Erythroblast (primary cell): ENCODE results near the gene CCDC192.

Experiments used
- DNase-seq, 2 experiments: peaks; one replicate each; lab custom pipeline; 2025; lab: John Stamatoyannopoulos, UW
- GATA1 ChIP-seq: IDR thresholded peaks from 2 replicates; pipeline ENCODE4 v1.6.1; 2011; ENCODE audit warnings: low read depth, mild to moderate bottlenecking, control low read depth, low read length, moderate library complexity
- POLR2A ChIP-seq: IDR thresholded peaks from 2 replicates; pipeline ENCODE4 v1.6.1; 2011; ENCODE audit warnings: mild to moderate bottlenecking, low read length

Gene CCDC192

DNA sequence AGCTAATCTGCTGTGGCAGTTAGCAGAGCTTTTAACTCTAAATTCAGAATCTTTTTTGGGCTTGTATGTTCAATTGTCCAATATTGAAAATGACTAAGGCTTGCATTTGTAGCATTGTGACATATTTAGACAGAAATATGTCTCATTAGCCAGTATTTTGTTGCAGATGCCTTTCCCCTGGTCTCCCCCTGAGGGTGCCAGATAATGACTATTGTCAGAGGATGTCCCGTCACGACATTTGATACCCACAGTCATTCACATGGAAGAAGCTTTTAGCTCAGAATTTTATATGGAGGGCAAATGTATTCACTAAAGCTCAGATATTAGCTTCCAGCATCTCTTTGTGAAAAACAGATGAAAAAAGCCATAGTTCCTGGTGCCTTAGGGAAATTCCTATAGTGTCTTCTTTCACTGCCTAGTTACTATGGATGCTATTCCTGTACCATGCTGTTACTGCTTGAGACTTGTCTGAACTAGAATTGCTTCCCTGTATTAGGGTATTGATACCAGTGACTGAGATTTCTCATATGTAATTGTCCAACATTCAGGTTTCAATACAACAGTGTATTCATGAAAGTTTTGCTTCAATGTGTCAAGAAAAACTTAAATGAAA is 96.2 kb downstream of the CCDC192 start:
- no peak for DNase-seq

DNA sequence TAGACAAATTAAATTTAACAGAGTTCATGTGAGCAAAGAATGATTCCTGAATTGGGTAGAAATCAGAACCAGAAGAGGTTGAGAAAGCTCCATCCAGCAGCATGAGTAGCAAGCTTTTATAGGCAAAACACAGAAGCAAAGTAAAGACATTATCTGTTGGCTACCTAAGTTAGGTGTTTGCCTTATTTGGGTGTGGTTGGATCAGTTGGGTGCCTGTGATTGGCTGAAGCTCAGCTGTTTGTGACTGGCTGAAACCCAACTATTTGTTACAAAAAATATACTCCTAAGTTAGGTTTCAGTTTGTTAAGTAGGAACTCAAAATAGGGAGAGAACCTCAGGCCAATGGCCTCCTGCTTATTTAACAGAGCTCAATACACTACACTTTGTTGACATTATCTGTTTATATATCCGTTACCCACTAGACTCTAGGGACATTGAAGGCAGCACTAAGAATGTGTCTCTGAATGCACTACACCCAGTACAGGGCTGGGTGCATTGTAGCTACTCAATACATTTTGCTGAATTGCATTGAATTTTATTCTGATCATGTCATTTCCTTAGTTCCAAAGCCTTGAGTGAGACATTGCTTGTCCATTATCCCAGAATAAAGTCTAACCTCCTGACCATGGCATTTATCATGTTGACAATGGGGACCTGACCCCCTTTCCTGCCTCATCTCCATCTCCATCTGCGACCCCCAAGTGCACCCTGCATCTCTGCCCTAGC is 98.7 kb downstream of the CCDC192 start:
- no peak for TF ChIP-seq POLR2A
- TF ChIP-seq GATA1: no peak
- no peak for DNase-seq

More for the DNA sequence above, 96.2 kb downstream of the CCDC192 start:
- TF ChIP-seq GATA1 (no peak), POLR2A (no peak)

DNA sequence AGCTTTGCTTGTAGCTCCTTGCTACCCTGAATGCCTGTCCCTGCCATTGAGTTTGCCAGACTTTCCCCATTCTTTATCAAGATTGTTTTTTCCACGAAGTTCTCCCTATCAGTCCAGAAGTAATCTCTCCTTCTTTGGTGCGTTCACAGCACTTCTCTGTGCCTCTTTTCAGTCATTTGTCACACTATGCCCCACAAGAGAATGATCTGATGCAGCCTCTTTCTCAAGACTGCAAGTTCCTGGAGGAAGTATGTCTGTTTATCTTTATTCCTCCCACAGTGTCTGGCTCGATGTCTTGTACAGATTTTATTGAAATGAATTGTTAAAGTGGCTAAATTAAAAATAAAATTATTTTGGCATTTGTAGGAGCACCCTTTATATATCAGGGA is 99.3 kb downstream of the CCDC192 start:
- no peak for DNase-seq
- TF ChIP-seq GATA1: no peak
- TF ChIP-seq POLR2A: no peak

DNA sequence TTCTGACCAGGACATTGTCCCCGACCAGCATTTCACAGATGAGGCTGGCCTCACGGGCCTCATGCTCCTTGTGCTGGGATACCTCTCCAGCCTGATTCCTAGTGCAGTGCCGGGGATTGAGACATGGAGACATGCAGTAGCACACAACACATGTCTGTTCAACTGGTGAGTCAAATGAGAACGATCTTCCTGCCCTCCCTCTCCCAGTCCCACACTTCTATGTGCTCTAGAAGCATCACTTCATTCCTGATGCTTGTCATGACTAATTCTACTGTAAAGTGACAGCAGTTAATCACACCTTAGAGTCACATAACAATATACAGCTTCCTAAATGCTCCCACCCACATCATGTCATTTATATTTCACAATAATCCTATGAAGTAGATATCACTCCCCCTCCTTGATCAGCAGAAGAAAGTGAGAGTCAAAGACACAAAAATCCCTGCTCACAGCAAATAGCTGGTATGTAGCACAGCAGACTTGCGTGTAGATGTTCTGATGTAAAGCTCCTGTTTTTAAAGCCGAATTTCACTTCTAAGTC is 101.8 kb downstream of the CCDC192 start:
- no peak for DNase-seq
- TF ChIP-seq GATA1 (no peak), POLR2A (no peak)

DNA sequence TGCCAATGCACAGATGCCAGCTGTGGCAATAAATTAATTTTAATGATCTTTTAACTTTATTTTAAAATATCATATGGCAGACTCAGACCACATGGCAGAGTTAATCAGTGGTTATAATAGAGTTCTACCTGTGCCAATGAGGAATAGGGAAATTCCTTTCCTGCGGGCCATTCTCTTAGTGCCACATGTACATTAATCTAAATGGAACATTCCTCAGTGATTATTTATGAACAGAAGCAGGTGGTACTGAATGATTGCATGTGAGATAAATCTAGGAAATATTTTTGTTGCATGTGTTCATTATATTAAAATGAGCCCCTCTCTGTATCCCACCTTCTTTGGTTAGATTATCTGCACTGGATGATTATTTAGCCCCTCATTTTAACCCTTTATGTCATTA is 102.3 kb downstream of the CCDC192 start:
- DNase-seq: no peak
- TF ChIP-seq POLR2A (no peak), GATA1 (no peak)

DNA sequence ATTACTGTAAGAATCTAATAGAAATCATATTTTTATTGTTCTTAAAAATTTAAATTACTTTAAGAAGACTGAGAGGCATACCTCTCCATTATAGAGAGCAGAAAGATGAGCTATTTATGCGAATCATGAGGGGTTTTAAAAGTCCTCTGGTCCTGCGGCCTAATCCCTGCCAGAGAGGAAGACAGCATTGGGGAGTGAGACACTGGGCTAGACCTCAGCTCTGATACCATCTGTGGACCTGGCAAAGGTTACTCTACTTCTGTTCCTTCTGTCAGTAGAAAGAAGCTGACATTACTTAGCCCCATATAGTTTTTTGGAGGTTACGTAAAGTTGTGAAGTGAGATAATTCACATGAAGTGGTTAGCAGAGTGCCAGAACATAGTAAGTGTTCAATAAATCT is 103.6 kb downstream of the CCDC192 start:
- TF ChIP-seq POLR2A (no peak), GATA1 (no peak)
- DNase-seq: no peak

DNA sequence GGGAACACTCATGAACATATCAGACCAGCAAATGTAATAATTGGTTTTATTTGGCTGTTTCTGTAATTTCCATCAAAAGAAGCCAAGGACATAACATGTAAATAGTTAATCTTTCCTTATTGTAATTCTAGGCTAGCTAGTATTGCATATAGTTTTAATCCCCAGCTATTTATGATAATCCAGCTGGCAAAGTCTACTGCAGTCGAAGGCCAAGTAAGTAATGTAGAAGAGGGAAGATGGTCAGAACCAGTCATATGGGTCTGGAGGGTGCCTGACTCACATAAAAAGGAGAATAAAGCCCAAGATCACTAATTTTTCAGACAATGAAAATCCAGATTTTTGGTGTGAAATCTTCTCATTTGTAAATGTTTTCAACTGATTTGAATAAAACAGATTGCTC is 106.3 kb downstream of the CCDC192 start:
- no peak for TF ChIP-seq GATA1
- TF ChIP-seq POLR2A: no peak
- no peak for DNase-seq

DNA sequence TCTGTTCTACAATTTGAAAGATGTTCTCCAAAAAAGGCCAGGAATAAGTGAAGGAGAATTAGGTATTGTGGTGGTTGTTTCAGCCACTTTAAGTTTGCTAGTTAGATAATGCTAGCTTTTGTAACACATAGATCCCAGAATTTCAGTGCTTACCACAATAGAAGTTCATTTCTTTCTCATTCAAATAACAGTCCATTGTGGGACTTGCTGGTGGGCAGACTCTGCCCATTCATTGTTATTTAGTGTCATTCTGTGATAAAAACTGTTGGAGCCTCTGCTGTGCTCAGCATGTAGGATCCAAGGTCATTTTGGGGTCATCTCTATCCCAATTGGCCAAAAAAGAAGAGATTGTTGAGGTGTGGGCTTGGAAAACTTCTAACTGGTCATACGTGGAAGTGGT is 106.8 kb downstream of the CCDC192 start:
- TF ChIP-seq POLR2A (no peak), GATA1 (no peak)
- no peak for DNase-seq

DNA sequence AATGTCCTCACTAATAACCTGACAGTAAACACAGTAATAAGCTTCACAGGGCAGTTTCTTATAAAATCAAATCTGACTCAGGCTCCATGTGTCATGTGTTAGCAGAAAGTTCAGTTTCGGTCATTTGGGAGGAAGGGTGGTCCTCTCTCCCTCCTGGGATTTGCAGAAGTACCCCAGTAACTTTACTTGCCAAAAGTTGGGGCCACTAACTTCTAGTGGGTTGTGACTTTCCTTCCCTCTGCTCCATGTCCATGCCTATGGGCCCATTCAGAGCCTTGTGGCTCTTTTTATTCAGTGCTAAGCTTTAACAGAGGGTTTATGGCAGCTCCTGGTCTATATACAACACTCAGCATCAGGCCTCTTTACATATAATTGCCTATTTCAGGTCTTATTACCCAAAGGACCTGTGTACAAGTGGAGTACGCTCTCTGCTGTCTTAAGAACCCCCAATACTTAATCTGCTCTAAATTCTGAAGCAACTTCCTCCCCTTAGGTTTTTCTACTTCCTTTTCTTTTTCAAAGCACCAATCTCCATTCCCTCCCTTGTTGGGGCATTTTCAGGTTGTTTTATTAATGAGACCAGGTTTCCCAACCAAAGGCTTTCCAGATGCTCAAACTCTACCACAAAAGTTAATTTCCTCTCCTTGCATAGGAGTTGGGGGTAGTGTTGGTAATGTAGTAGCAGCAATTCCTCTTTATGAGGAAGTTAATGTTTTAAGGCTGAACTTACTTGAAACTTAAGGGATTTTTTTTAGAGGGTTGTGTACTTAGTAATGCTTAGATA is 107.7 kb downstream of the CCDC192 start:
- no peak for DNase-seq
- no peak for TF ChIP-seq POLR2A
- no peak for TF ChIP-seq GATA1

DNA sequence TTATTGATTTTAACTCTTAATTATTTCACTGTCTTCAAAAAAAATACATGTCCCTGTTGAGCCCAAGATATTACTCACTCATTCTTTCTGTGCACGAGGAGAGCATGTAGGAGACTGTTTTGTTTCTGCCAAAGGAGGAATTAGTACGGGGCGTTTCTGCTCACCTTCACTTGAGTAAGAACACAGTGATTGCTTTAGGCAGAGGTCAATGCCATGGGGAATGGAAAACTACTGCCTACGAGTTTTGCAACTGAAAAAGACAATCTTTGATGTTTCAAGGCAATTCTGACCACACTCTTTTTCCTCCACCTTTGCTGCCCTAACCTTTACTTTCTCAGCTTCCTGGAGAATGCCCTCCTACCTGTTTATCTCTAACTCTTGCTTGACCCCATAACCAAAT is 109.4 kb downstream of the CCDC192 start:
- no peak for TF ChIP-seq POLR2A
- no peak for TF ChIP-seq GATA1
- DNase-seq: no peak

DNA sequence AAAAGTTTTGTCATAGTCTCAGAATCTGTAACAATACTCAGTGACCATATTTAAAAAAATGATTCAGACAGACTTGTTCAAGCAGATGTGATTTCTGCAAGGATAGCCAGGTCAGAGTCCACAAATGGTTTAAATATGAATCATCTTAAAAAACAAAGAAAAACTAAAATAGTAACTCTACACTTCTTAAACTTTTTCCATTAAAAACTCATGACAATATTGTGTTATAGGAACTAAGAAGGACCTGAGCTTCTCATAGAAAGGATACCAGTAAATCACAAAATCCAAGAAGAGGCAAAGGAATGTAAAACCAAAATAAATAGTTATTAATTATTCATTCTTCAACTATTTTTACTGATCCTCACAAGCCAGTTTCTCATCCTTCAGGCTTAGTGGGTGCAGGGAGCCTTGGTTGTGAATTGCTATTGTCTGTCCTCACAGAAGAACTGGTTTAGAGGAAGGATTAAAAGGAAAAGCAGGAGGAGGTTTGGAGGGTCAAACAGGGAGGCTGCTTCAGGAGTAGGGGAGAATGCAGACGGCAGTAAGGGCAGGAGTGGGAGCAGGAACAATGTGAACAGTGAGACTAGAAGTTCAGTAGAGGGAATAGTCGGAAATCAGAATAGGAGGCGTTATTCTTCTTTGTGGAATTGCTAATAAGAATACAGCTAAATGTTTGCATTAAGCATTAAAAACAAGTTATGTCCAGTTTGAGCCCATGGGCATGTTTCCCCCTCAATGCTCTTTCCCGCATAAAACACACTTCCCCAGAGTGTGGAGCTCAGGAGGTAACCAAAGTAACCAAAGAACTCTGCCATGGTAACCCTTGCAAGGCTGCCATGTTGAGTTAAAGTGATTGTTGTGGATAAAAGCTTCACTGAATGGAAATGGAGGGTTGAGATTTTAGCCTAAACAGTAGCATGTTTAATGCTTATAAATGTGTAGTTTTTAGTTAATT is 110.7 kb downstream of the CCDC192 start:
- DNase-seq: no peak

DNA sequence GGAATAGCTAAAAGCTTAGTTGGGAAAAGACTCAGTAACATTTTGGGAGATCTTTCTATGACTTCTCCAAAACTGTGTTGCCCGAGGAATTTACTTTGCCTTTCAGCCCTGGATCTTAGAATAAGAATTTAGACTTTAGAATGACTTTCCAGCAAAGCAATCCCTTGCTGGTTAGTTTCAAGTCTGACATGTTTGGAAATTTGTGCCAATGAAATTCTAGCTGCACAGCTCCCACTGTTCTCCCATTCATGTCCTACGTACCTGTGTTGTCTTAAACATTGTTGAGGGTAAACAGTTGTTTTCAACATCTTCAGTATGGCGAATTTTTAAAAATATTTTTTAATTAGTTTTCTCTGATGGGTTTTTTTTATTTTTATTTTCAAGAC is 111.4 kb downstream of the CCDC192 start:
- no peak for DNase-seq
- TF ChIP-seq GATA1 (no peak), POLR2A (no peak)

More for the DNA sequence above, 110.7 kb downstream of the CCDC192 start:
- TF ChIP-seq POLR2A (no peak), GATA1 (no peak)

DNA sequence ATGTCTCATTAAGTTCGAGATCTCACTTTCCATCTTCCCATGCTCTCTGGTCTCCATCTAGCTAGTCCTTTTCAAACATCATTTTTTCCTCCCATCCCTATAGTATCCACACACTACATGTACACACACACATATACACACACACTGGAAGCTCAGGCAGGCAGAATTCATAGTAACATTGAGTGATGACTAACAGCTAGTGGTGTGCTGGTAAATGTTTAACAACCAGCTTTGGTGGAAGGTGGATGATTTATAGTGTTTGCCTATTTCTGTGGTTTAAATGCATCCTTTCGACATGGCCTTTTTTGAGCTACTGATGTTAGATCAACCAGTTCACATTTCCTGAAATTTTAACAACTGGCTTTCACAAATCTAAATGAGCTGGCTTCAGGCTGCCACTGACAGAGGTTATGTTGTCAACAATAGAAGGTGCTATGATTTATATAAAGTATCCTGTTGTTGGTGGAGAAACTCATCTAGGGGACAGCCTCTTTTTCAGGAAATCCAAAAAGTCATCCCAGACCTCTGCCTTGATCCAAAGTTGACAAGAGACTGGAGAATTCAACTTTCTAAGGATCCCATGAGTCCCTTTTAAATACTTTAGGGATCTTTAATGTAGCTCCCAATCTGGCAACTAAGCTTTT is 117.8 kb downstream of the CCDC192 start:
- TF ChIP-seq POLR2A: no peak
- no peak for TF ChIP-seq GATA1
- DNase-seq: no peak
